ENCODE data around the gene FOSL1. TPM values are rescaled to one million over a fixed set of nuclear protein-coding genes. Genes with fewer than 3 reads are reported as not detected.
A peak's percentile ranks its signal among the peaks of the same experiment; 100 is the strongest.

FOSL1 gene
- 2.0 TPM for polyA plus RNA-seq (2013, experiment 1 of 2)
- 1.7 TPM for polyA plus RNA-seq (2013, experiment 2 of 2)

DNA sequence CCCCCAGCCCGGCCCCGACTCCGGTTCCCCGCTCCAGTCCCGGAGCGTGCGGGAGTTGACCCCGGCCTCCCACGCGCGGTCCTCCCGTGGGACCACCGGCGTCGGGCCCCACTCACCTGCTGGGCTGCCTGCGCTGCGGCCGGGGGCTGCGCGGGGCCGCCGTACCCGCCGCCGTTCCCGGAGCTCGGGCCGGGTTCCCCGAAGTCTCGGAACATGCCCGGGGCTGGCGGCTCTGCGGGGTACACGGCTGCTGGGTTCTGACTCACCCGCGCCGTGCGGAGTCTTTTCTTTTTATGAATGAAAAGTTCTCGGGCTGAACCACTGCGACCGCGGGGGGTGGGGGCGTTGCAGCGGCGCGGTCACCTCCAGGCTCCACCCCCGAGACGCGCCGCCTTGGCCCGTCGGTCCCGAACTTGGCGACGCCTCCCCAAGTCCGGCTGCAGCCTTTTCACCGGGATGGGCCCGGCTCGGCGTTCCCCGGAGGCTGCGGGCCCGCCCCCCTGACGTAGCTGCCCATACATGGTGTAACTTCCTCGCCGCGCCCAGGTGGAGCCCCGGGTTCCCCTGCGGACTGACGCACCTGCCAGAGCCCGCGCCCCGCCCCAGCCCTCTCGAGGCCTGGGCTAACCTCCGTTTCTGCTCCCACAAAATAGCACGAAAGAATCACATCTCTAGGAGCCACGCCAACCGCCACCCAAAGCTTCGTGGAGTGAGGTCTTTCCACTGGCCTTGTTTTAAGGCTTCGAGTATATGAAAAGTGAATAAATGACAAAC lies at the start of gene FOSL1:
Gene FOSL1, minus strand, starts transcription at position 264 of the 774 bp plus-strand sequence. Its CDS starts 49 bp downstream, at position 215.
- H2AFZ ChIP-seq (ENCODE audit: low read length) = peak within 1 kb of the TSS; percentile 94
- no peaks in the 10 kb centered on the region for H3K79me1 ChIP-seq (ENCODE audit: low read depth, low read length)
- peak within 1 kb of the TSS; percentile 16 for H2BK12ac ChIP-seq (ENCODE audit: low read length)
- H3K27ac ChIP-seq (replicated peaks; ENCODE audit: low read length) = no peak within 1 kb of the TSS
- H2BK15ac ChIP-seq (ENCODE audit: low read length) = peak within 1 kb of the TSS; percentile 32
- no peak within 1 kb of the TSS for H4K8ac ChIP-seq (ENCODE audit: low read depth, low read length)
- peak within 1 kb of the TSS; percentile 78 for H3K18ac ChIP-seq (ENCODE audit: low read length)
- no peak within 1 kb of the TSS for H3K4ac ChIP-seq (ENCODE audit: low read length)
- H3K4me2 ChIP-seq (ENCODE audit: insufficient read depth, low read length, poor library complexity, severe bottlenecking) = peak within 1 kb of the TSS; percentile 97
- peak within 1 kb of the TSS; percentile 74 for H2BK120ac ChIP-seq (ENCODE audit: low read depth, low read length)
- H2BK5ac ChIP-seq (ENCODE audit: low read length) = no peak within 1 kb of the TSS
- H3K14ac ChIP-seq (ENCODE audit: low read length) = peak within 1 kb of the TSS; percentile 97
- no peak within 1 kb of the TSS for H4K91ac ChIP-seq (ENCODE audit: low read depth, low read length, poor library complexity)
- WGBS, 2 donors (ENCODE audit: extremely low coverage in 2 of 2, insufficient read length in 2 of 2, insufficient replicate concordance in 1 of 2) = no CpG with 5 or more reads among the region's 80 CpGs
- peak within 1 kb of the TSS; percentile 88 for H2AK5ac ChIP-seq (ENCODE audit: low read depth, low read length)
- H3K23ac ChIP-seq (ENCODE audit: low read depth, low read length, poor library complexity) = peak within 1 kb of the TSS; percentile 96
- peaks cover 20 to 53% (median 21%) of the 10 kb centered on the region in 3 experiments for H3K27me3 ChIP-seq (ENCODE audit: control insufficient read depth in 3 of 3, insufficient read depth in 3 of 3, low read depth in 1 of 3, low read length in 3 of 3)
- no peaks in the 10 kb centered on the region for H3K36me3 ChIP-seq (replicated peaks in 1 of 2; ENCODE audit: control insufficient read depth in 2 of 2, insufficient read depth in 2 of 2, low read length in 2 of 2)
- no peak for DNase-seq (ENCODE audit: low spot score)
- H3K9ac ChIP-seq (ENCODE audit: low read depth, low read length, poor library complexity) = peak within 1 kb of the TSS; percentile 63
- peaks cover 0 to 2% of the 10 kb centered on the region in 2 donors for H3K9me3 ChIP-seq (replicated peaks in 1 of 2; ENCODE audit: control insufficient read depth in 2 of 2, insufficient read depth in 1 of 2, low read depth in 1 of 2, low read length in 2 of 2)
- peak within 1 kb of the TSS; percentile 53 to 70 for H3K4me3 ChIP-seq (ENCODE audit: low read length in 2 of 2)
- H3K4me1 ChIP-seq (ENCODE audit: control insufficient read depth in 2 of 2, insufficient read depth in 1 of 2, low read depth in 1 of 2, low read length in 2 of 2) = peaks cover 11 to 12% of the 10 kb centered on the region in 2 donors

DNA sequence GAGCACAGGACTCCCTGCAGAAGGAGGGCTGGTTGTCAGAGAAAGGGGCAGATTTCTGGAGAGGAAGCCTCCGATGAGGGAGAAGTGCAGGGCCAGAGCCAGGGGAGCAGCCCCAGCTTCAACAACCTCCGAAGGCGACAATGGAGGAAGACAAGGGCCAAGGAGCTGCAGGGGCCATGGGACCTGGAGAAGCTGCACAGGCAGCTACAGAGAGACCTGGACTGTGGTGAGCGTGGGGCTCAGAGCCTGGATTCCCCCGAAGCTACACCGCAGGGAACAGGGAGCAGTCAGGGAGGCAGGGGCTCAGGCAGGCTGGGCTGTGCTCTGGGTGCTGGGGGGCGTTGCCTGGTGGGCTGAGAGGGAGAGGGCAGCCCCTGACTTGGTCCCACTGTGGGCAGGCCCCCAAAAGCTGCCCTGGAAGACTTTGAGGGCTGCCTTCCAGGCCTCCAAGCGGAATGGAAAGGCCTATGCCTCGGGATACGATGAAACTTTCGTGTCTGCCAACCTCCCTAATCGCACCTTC lies 47.5 kb upstream of the FOSL1 start:
- H3K9me3 ChIP-seq (replicated peaks in 1 of 2; ENCODE audit: control insufficient read depth in 2 of 2, insufficient read depth in 1 of 2, low read depth in 1 of 2, low read length in 2 of 2) = no peaks in the 10 kb centered on the region
- WGBS, 2 donors (ENCODE audit: extremely low coverage in 2 of 2, insufficient read length in 2 of 2, insufficient replicate concordance in 1 of 2) = no CpG with 5 or more reads among the region's 12 CpGs

DNA sequence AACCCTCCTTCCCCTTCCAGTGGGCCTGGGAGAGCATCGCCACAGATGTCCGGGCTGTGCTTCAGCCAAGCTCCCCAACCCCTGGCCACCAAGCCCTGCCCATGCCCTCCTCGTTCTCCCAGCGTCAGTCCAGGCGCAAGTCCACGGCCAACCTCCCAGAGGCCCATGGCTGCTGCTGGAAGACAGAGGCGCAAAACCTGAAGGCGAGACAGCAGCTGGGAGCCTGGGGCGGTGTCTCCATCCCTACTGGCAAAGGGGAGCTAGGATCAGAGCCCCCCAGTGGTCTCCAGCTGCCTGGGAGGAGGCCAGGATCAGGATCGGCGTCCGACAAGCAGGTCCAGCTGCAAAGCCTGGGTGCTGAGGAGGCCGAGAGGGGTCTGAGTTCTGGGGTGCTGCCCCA lies 46.9 kb upstream of the FOSL1 start:
- Histone ChIP-seq H3K27ac (replicated peaks; ENCODE audit: low read length) (no peak overlapping the region), H3K4me1 (ENCODE audit: control insufficient read depth in 2 of 2, insufficient read depth in 1 of 2, low read depth in 1 of 2, low read length in 2 of 2) (peaks cover 18% of the 10 kb centered on the region in 2 donors), H3K23ac (ENCODE audit: low read depth, low read length, poor library complexity) (peak overlapping the region; percentile 17), H2BK120ac (ENCODE audit: low read depth, low read length) (peak overlapping the region; percentile 94), H4K8ac (ENCODE audit: low read depth, low read length) (no peak overlapping the region), H3K4me3 (ENCODE audit: low read length in 2 of 2) (peak overlapping the region in 1 of 2 donors; percentile 62), H3K18ac (ENCODE audit: low read length) (peak overlapping the region; percentile 64), H3K4me2 (ENCODE audit: insufficient read depth, low read length, poor library complexity, severe bottlenecking) (no peak overlapping the region), H3K14ac (ENCODE audit: low read length) (no peak overlapping the region), H2BK5ac (ENCODE audit: low read length) (peak overlapping the region; percentile 66), H2BK15ac (ENCODE audit: low read length) (peak overlapping the region; percentile 54), H3K9me3 (replicated peaks in 1 of 2; ENCODE audit: control insufficient read depth in 2 of 2, insufficient read depth in 1 of 2, low read depth in 1 of 2, low read length in 2 of 2) (no peaks in the 10 kb centered on the region), H3K36me3 (replicated peaks in 1 of 2; ENCODE audit: control insufficient read depth in 2 of 2, insufficient read depth in 2 of 2, low read length in 2 of 2) (peaks cover 0 to 2% of the 10 kb centered on the region in 2 donors), H3K9ac (ENCODE audit: low read depth, low read length, poor library complexity) (no peak overlapping the region), H2AFZ (ENCODE audit: low read length) (no peak overlapping the region), H3K27me3 (ENCODE audit: control insufficient read depth in 3 of 3, insufficient read depth in 3 of 3, low read depth in 1 of 3, low read length in 3 of 3) (no peaks in the 10 kb centered on the region), H2AK5ac (ENCODE audit: low read depth, low read length) (peak overlapping the region; percentile 98), H3K4ac (ENCODE audit: low read length) (no peak overlapping the region), H2BK12ac (ENCODE audit: low read length) (peak overlapping the region; percentile 33), H3K79me1 (ENCODE audit: low read depth, low read length) (no peaks in the 10 kb centered on the region), H4K91ac (ENCODE audit: low read depth, low read length, poor library complexity) (peak overlapping the region; percentile 98)
- no peak for DNase-seq (ENCODE audit: low spot score)
- no CpG with 5 or more reads among the region's 13 CpGs for WGBS, 2 donors (ENCODE audit: extremely low coverage in 2 of 2, insufficient read length in 2 of 2, insufficient replicate concordance in 1 of 2)

More for the DNA sequence above, 47.5 kb upstream of the FOSL1 start:
- no peak overlapping the region for H3K4me2 ChIP-seq (ENCODE audit: insufficient read depth, low read length, poor library complexity, severe bottlenecking)
- no peak for DNase-seq (ENCODE audit: low spot score)
- no peaks in the 10 kb centered on the region for H3K27me3 ChIP-seq (ENCODE audit: control insufficient read depth in 3 of 3, insufficient read depth in 3 of 3, low read depth in 1 of 3, low read length in 3 of 3)
- no peak overlapping the region for H2BK15ac ChIP-seq (ENCODE audit: low read length)
- no peak overlapping the region for H3K14ac ChIP-seq (ENCODE audit: low read length)
- peaks cover 0 to 2% of the 10 kb centered on the region in 2 donors for H3K36me3 ChIP-seq (replicated peaks in 1 of 2; ENCODE audit: control insufficient read depth in 2 of 2, insufficient read depth in 2 of 2, low read length in 2 of 2)
- no peak overlapping the region for H2AK5ac ChIP-seq (ENCODE audit: low read depth, low read length)
- H2BK120ac ChIP-seq (ENCODE audit: low read depth, low read length) = no peak overlapping the region
- no peak overlapping the region for H3K4ac ChIP-seq (ENCODE audit: low read length)
- no peak overlapping the region for H3K27ac ChIP-seq (replicated peaks; ENCODE audit: low read length)
- peak overlapping the region; percentile 17 for H3K23ac ChIP-seq (ENCODE audit: low read depth, low read length, poor library complexity)
- H3K18ac ChIP-seq (ENCODE audit: low read length) = peak overlapping the region; percentile 64
- no peak overlapping the region for H2BK12ac ChIP-seq (ENCODE audit: low read length)
- H3K4me3 ChIP-seq (ENCODE audit: low read length in 2 of 2) = no peak overlapping the region
- H3K79me1 ChIP-seq (ENCODE audit: low read depth, low read length) = no peaks in the 10 kb centered on the region
- peak overlapping the region; percentile 60 for H3K9ac ChIP-seq (ENCODE audit: low read depth, low read length, poor library complexity)
- H2AFZ ChIP-seq (ENCODE audit: low read length) = no peak overlapping the region
- H3K4me1 ChIP-seq (ENCODE audit: control insufficient read depth in 2 of 2, insufficient read depth in 1 of 2, low read depth in 1 of 2, low read length in 2 of 2) = peaks cover 18% of the 10 kb centered on the region in 2 donors
- no peak overlapping the region for H4K91ac ChIP-seq (ENCODE audit: low read depth, low read length, poor library complexity)
- H2BK5ac ChIP-seq (ENCODE audit: low read length) = peak overlapping the region; percentile 66
- H4K8ac ChIP-seq (ENCODE audit: low read depth, low read length) = no peak overlapping the region

DNA sequence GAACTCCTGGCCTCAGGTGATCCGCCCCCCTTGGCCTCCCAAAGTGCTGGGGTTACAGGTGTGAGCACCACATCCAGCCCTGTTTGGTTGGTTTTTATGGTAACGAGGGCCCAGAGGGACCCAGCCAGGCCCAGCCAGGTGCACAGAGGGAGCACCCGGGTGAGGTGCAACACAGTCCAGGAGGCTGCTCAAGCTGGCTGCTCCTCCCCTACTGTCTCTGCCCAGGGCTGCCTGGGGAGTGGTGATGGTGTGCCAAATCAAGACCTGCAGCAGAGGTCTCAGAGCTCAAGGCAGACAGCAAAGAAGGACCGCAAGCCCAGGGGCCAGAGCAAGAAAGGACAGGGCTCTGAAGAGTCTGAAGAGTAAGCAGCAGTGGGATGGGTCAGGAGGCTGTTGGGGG lies 46.5 kb upstream of the FOSL1 start:
- H3K27ac ChIP-seq (replicated peaks; ENCODE audit: low read length) = no peak overlapping the region
- H3K4me3 ChIP-seq (ENCODE audit: low read length in 2 of 2) = peak overlapping the region in 1 of 2 donors; percentile 46
- peaks cover 0 to 2% of the 10 kb centered on the region in 2 donors for H3K36me3 ChIP-seq (replicated peaks in 1 of 2; ENCODE audit: control insufficient read depth in 2 of 2, insufficient read depth in 2 of 2, low read length in 2 of 2)
- H2BK12ac ChIP-seq (ENCODE audit: low read length) = peak overlapping the region; percentile 33
- H2BK5ac ChIP-seq (ENCODE audit: low read length) = no peak overlapping the region
- H3K4ac ChIP-seq (ENCODE audit: low read length) = no peak overlapping the region
- H3K23ac ChIP-seq (ENCODE audit: low read depth, low read length, poor library complexity) = no peak overlapping the region
- H3K9me3 ChIP-seq (replicated peaks in 1 of 2; ENCODE audit: control insufficient read depth in 2 of 2, insufficient read depth in 1 of 2, low read depth in 1 of 2, low read length in 2 of 2) = no peaks in the 10 kb centered on the region
- no peaks in the 10 kb centered on the region for H3K79me1 ChIP-seq (ENCODE audit: low read depth, low read length)
- peak overlapping the region; percentile 2 for H3K4me2 ChIP-seq (ENCODE audit: insufficient read depth, low read length, poor library complexity, severe bottlenecking)
- no peak overlapping the region for H2AFZ ChIP-seq (ENCODE audit: low read length)
- H2AK5ac ChIP-seq (ENCODE audit: low read depth, low read length) = peak overlapping the region; percentile 98
- peak overlapping the region; percentile 98 for H4K91ac ChIP-seq (ENCODE audit: low read depth, low read length, poor library complexity)
- H2BK120ac ChIP-seq (ENCODE audit: low read depth, low read length) = peak overlapping the region; percentile 94
- H3K9ac ChIP-seq (ENCODE audit: low read depth, low read length, poor library complexity) = no peak overlapping the region
- H4K8ac ChIP-seq (ENCODE audit: low read depth, low read length) = no peak overlapping the region
- H3K18ac ChIP-seq (ENCODE audit: low read length) = no peak overlapping the region
- peak overlapping the region; percentile 54 for H2BK15ac ChIP-seq (ENCODE audit: low read length)
- no peak for DNase-seq (ENCODE audit: low spot score)
- H3K27me3 ChIP-seq (ENCODE audit: control insufficient read depth in 3 of 3, insufficient read depth in 3 of 3, low read depth in 1 of 3, low read length in 3 of 3) = no peaks in the 10 kb centered on the region
- WGBS, 2 donors (ENCODE audit: extremely low coverage in 2 of 2, insufficient read length in 2 of 2, insufficient replicate concordance in 1 of 2) = no CpG with 5 or more reads among the region's 4 CpGs
- H3K4me1 ChIP-seq (ENCODE audit: control insufficient read depth in 2 of 2, insufficient read depth in 1 of 2, low read depth in 1 of 2, low read length in 2 of 2) = peaks cover 18% of the 10 kb centered on the region in 2 donors
- no peak overlapping the region for H3K14ac ChIP-seq (ENCODE audit: low read length)
